Osteoblast (primary cell): Measurements from ENCODE around the gene DPP6. TPM values are rescaled to one million over a fixed set of nuclear protein-coding genes. Genes with fewer than 3 reads are reported as not detected.

Source experiments
- DNase-seq: peaks from one replicate; pipeline ENCODE4 v3.0.0; 2011; ENCODE audit warnings: low spot score, mixed read lengths; ENCODE audit not compliant: insufficient read length; ENCODE audit errors: missing footprints
- H2AFZ ChIP-seq: 2 replicates; pipeline ENCODE4 v1.6.0; 2011; ENCODE audit warnings: mild to moderate bottlenecking, low read length
- H3K27ac ChIP-seq: 2 replicates; pipeline ENCODE4 v1.5.1; 2011; ENCODE audit warnings: mild to moderate bottlenecking, low read depth, low read length, moderate library complexity
- H3K27me3 ChIP-seq: 2 replicates; pipeline ENCODE4 v1.6.0; 2012; ENCODE audit warnings: mild to moderate bottlenecking, control low read depth, inconsistent platforms, low read length, moderate library complexity; ENCODE audit not compliant: insufficient read depth
- H3K36me3 ChIP-seq: 2 replicates; pipeline ENCODE4 v1.5.1; 2011; ENCODE audit warnings: mild to moderate bottlenecking, low read length, control low read depth, moderate library complexity; ENCODE audit not compliant: insufficient read depth
- H3K4me1 ChIP-seq: 2 replicates; pipeline ENCODE4 v1.5.1; 2011; ENCODE audit warnings: mild to moderate bottlenecking, low read length, control low read depth, moderate library complexity; ENCODE audit not compliant: insufficient read depth
- H3K4me2 ChIP-seq: 2 replicates; pipeline ENCODE4 v1.6.0; 2011; ENCODE audit warnings: mild to moderate bottlenecking, low read length; ENCODE audit not compliant: insufficient read depth
- H3K4me3 ChIP-seq: fragments of 200-600 bp; sonication (generic); 3 replicates; pipeline ENCODE4 v1.5.1; 2012; ENCODE audit warnings: mild to moderate bottlenecking, low read length, inconsistent platforms; ENCODE audit not compliant: insufficient read depth
- H3K79me2 ChIP-seq: 2 replicates; pipeline ENCODE4 v1.6.0; 2012; ENCODE audit warnings: mild to moderate bottlenecking, low read length, control low read depth, inconsistent platforms; ENCODE audit not compliant: insufficient read depth
- H3K9me3 ChIP-seq: 2 replicates; pipeline ENCODE4 v1.5.1; 2011; ENCODE audit warnings: low read depth, low read length, control low read depth
- H4K20me1 ChIP-seq: 2 replicates; pipeline ENCODE4 v1.6.0; 2012; ENCODE audit warnings: mild to moderate bottlenecking, low read length, control low read depth; ENCODE audit not compliant: insufficient read depth
- total RNA-seq: library from RNA; depleted of rRNA; stranded (reverse); fragments of >200 nt; gene quantifications from 2 replicates; pipeline ENCODE4 v1.2.3, GENCODE V29; 2012
- TF ChIP-seq, protein P1 (sequence below): IDR thresholded peaks from 2 replicates; pipeline ENCODE4 v1.5.1; 2011; ENCODE audit warnings: mild to moderate bottlenecking, low read depth, low read length, moderate library complexity; ENCODE audit errors: extremely low read depth

Gene DPP6
- total RNA-seq, 1 donor = not detected

DNA sequence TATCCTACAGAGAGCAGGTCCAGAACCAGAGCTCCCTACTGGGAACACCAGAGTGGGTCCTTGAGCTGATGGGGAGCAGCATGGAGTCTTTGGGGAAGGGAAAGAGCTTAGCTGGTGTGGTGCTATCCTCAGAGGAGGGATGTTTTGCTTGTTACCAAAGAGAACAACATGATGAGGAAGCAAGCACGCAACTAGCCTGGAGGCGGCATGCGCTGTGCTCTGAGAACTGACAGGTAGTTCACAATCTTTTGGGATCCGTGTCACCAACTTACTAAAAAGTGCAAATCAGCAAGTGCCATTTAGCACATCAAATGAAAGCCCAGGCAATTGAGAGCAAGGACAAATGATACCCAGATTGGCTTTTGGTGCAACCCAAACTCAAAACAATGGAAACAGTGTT lies 257.9 kb downstream of the DPP6 start:
- no peaks in the 10 kb centered on the region for H3K9me3 ChIP-seq
- H2AFZ ChIP-seq = no peak overlapping the region
- no peak overlapping the region for H3K27ac ChIP-seq
- no peak for DNase-seq
- H3K79me2 ChIP-seq = no peaks in the 10 kb centered on the region
- no peaks in the 10 kb centered on the region for H3K36me3 ChIP-seq
- H3K4me1 ChIP-seq = no peaks in the 10 kb centered on the region
- no peaks in the 10 kb centered on the region for H3K27me3 ChIP-seq
- TF ChIP-seq, protein P1, sequence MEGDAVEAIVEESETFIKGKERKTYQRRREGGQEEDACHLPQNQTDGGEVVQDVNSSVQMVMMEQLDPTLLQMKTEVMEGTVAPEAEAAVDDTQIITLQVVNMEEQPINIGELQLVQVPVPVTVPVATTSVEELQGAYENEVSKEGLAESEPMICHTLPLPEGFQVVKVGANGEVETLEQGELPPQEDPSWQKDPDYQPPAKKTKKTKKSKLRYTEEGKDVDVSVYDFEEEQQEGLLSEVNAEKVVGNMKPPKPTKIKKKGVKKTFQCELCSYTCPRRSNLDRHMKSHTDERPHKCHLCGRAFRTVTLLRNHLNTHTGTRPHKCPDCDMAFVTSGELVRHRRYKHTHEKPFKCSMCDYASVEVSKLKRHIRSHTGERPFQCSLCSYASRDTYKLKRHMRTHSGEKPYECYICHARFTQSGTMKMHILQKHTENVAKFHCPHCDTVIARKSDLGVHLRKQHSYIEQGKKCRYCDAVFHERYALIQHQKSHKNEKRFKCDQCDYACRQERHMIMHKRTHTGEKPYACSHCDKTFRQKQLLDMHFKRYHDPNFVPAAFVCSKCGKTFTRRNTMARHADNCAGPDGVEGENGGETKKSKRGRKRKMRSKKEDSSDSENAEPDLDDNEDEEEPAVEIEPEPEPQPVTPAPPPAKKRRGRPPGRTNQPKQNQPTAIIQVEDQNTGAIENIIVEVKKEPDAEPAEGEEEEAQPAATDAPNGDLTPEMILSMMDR = no peak
- H3K4me2 ChIP-seq = no peak overlapping the region
- H3K4me3 ChIP-seq = no peak overlapping the region
- no peaks in the 10 kb centered on the region for H4K20me1 ChIP-seq

DNA sequence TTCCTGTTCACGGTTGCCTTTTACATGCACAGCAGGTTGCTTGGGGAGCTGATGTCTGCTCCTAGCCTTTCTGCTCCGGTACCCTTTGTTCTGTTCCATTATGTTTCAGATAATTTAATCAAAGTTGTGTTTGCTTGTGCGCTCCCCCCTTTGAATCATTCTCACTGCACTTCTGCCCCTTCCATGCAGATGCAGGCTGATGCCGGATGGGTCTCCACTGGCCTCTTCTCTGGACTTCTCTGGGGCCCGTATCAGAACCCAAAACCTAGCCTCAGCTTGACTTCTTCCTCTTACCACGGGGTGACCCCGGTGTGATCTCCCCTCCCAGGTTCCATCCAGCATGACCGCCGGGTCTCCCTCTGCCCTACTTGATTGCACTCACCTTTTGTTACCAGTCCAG lies 272.0 kb downstream of the DPP6 start:
- no peak overlapping the region for H3K4me2 ChIP-seq
- no peaks in the 10 kb centered on the region for H3K9me3 ChIP-seq
- H3K4me1 ChIP-seq = no peaks in the 10 kb centered on the region
- DNase-seq = no peak
- H3K27ac ChIP-seq = no peak overlapping the region
- TF ChIP-seq, protein P1 = no peak
- H3K36me3 ChIP-seq = no peaks in the 10 kb centered on the region
- no peaks in the 10 kb centered on the region for H3K79me2 ChIP-seq
- H2AFZ ChIP-seq = no peak overlapping the region
- H3K27me3 ChIP-seq = no peaks in the 10 kb centered on the region
- H3K4me3 ChIP-seq = no peak overlapping the region
- no peaks in the 10 kb centered on the region for H4K20me1 ChIP-seq

DNA sequence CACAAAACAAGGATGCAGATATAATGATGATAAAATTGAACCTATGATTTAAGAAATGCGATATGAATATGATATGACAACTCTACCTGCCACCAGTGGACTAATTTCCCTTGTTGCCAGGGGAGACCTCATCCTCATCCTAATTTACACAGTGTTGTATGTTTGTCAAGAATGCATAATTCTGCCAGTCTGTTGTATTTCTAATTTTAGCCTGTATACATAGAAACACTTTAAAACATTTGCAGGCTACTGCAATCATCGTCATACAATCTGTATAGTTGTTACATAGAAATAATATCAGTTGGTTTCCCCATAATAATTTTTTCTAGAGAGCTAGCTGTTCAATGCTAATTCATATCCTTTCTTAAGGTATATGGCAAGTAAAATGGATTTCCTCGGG lies 274.2 kb downstream of the DPP6 start:
- Histone ChIP-seq H3K27me3 (no peaks in the 10 kb centered on the region), H3K9me3 (no peaks in the 10 kb centered on the region), H3K27ac (no peak overlapping the region), H3K4me1 (no peaks in the 10 kb centered on the region), H4K20me1 (no peaks in the 10 kb centered on the region), H3K4me2 (no peak overlapping the region), H3K4me3 (no peak overlapping the region), H3K79me2 (no peaks in the 10 kb centered on the region), H3K36me3 (no peaks in the 10 kb centered on the region), H2AFZ (no peak overlapping the region)
- TF ChIP-seq, protein P1 = no peak
- no peak for DNase-seq

DNA sequence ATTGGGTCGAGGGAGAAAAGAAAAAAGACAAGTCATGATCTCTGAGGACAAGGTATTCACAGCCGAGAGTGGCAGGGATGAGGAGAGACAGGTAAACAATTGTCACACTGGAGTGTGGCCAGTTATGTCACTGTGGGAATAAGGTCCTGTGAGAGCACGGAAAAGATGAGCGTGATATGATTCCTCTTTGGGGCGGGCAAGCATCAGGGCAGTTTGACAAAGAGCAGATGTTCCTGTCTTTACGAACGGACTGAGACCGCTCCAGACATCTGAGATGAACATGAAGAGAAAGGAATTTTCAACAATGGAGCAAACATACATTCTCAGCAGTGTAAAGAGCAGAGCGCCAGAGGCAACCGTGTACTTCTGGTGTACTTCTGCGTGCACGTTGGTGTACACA lies 278.1 kb downstream of the DPP6 start:
- H3K4me2 ChIP-seq = no peak overlapping the region
- no peak overlapping the region for H3K4me3 ChIP-seq
- no peak overlapping the region for H3K27ac ChIP-seq
- no peaks in the 10 kb centered on the region for H3K79me2 ChIP-seq
- no peaks in the 10 kb centered on the region for H4K20me1 ChIP-seq
- TF ChIP-seq, protein P1 = no peak
- H3K4me1 ChIP-seq = no peaks in the 10 kb centered on the region
- H2AFZ ChIP-seq = no peak overlapping the region
- no peaks in the 10 kb centered on the region for H3K9me3 ChIP-seq
- H3K36me3 ChIP-seq = no peaks in the 10 kb centered on the region
- no peak for DNase-seq
- H3K27me3 ChIP-seq = no peaks in the 10 kb centered on the region
